Activated T-helper 9 cell treated with anti-CD3 and anti-CD28 coated beads, Interleukin-2, amount 50 U/mL, for 16 hours (primary cell): ENCODE results near the gene UGP2.
"Not testable (repeated sequence)": the region's sequence is repeated elsewhere in the genome, so short reads cannot be mapped to it uniquely, and the experiment has no call there.

Experiments
- DNase-seq: peaks from one replicate; pipeline ENCODE4 v3.0.0-alpha.2; 2020; ENCODE audit warnings: low read depth

UGP2 gene

DNA sequence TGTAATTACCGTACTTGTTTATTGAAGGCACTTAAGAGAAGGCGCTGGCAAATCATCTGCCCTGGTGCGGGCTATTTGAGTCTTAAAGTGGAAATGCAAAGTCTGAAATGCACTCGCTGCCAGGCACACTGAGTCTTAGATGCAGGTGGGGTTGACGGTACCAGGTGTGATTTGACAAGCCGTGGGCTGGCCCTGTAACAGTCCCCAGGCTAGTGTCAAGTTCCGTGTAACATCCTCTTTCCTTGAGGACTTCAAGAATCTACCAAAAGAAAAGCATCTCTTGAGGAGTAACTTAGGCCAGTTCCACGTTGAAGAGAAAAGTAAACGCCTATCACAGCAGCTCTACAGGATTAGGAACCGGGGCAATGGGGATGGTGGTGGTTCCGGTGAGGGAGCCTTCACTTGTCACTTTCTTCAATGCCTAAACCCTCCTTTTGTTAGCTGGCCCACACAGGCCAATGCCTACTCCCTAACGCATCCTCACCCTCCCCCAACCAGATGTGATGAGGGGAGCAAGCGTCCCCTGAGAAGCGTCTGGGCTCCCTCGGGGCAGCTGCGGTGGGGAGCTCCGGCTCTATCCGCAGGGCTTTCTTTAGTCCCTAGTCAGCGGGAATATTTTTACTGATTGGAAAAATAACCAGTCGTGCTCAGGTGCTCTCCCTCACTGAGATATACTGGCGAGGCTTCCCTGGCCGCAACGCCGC is 1.5 kb upstream of the UGP2 start:
- DNase-seq, result no peak

GRCh38 chr2:63840785-63841253 is 877 bp upstream of the UGP2 start:
- peak; percentile 96 for DNase-seq

- no peak for DNase-seq
Measured at GRCh38 chr2:63842149-63843061, 709 bp downstream of the UGP2 start.

DNA sequence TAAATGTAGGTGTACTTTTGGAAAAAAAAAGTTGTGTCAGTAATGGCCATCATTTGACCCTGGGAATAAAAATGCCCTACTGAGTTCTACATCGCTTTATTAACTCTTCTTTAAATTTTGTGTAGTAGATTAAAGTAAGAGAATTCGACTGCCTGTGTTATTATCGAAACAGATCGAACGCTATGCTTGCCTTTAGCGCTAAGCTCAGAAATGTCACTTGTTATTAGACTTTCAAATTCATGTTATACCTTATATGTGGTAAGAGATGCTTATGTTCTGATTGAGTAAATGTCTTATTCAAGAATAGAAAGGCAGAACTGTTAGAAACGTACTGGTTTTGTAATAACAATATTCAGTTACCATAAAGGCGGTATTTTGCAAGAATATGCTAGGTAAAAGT is 1.4 kb downstream of the UGP2 start:
- no peak for DNase-seq

GRCh38 chr2:63843791-63844190 is 2.1 kb downstream of the UGP2 start:
- DNase-seq, result no peak

- no peak for DNase-seq
Measured at GRCh38 chr2:63844616-63845015, 2.9 kb downstream of the UGP2 start.

DNA sequence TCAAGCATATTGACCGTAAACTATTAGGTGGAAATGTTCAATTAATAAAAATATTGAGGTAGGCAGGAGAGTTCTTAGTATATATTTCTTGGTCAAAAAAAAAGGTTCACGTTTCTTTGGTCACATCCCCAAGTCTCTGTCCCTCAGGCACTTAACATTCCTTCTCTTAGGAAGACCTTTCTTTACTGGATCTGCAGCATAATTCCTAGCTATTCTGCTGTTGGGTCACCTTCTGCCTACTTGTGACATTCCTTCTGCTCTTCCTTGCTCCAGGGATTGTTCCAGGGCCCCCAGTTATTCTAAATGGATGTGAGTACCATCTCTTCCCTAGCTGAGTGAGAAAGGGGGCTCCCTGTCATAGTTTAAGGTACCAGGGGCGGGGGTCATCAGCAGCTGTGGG is 4.2 kb downstream of the UGP2 start:
- DNase-seq, result no peak

GRCh38 chr2:63846487-63846886 is 4.8 kb downstream of the UGP2 start:
- no peak for DNase-seq

GRCh38 chr2:63847571-63847970 is 5.9 kb downstream of the UGP2 start:
- not testable (repeated sequence) for DNase-seq

GRCh38 chr2:63849381-63850203 is 7.9 kb downstream of the UGP2 start:
- DNase-seq, result no peak

DNA sequence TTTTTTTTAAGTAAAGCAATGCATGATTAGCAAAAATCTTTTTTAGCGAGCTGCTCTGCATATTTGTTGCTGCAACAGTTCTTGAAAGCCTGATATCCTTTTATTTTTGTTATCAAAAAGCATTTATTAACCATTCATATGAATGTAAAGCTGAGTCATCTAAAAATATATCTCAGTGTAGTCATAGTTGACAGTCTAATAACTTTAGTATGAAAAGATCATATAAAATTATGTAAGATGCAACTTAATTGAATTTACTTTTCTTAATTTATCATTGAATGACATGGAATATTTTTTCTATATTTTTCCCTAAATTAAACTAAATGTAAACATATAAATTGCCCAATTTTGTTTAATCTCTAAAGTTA is 8.5 kb downstream of the UGP2 start:
- DNase-seq, result no peak

GRCh38 chr2:63850649-63851048 is 9.0 kb downstream of the UGP2 start:
- DNase-seq, result no peak

- no peak for DNase-seq
Measured at GRCh38 chr2:63851691-63852311, 10.1 kb downstream of the UGP2 start.

- no peak for DNase-seq
Measured at GRCh38 chr2:63853527-63854310, 12.0 kb downstream of the UGP2 start.

DNA sequence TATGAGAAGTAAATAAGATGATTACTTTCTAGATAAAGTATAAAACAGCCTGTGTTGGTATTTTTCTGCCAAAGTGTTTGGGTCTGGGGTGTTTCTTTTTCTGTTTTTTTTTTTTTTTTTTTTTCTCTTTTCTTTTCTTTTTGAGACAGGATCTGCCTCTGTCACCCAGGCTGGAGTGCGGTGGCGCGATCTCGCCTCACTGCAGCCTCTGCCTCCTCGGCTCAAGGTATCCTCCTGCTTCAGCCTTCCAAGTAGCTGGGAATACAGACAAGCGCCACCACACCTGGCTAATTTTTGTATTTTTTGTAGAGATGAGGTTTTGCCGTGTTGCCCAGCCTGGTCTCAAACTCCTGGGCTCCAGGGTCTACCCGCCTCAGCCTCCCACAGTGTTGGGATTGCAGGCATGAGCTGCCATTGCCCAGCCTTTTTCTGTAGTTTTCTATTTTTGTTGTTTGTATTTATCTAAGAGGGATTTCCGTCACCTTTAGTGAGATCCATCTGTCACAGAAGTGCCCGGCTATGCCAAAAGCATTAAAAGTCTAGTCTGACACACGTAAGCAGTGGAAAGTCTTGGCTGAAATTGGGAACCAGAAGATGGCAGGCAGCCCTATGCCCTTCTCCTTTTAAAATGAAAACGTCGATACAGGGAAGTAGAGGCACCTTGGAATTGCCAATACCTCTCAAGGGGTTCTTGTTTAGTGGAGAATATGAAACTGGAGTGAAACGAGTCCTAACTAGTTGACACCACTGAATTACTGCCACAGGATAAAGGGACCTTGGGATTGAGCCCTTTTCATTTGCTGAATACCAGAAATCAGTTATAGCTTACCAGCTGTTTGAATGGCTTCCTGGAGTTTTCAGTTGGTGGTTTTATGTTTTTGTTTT is 14.0 kb downstream of the UGP2 start:
- no peak for DNase-seq

GRCh38 chr2:63856303-63856603 is 14.6 kb downstream of the UGP2 start:
- DNase-seq, result peak; percentile 35

DNA sequence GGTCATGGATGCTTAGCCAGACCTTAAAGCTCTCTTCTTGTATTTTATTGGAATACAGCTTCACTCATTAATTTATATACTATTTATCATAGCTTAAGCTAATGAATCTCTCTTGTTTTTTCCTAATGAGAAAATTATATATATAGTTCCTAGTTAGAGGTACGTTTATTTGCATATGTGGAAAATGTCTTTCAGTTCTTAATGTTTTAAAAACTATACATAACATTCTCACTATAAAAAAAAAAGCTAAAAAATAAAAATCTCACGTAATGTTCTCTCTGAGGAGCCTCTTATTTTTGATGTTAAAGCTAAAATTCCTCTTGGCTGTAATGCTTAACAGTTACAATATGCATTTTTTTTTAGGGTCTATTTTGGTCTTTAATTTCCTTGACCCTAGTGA is 16.6 kb downstream of the UGP2 start:
- DNase-seq, result no peak

- DNase-seq, result peak; percentile 31
Measured at GRCh38 chr2:63861220-63861822, 19.6 kb downstream of the UGP2 start.

- no peak for DNase-seq
Measured at GRCh38 chr2:63862806-63863205, 21.1 kb downstream of the UGP2 start.

GRCh38 chr2:63863707-63864106 is 22.0 kb downstream of the UGP2 start:
- DNase-seq, result no peak
